Inflammatory macrophage treated with lipopolysaccharide for 4 hours (primary cell): ENCODE measurements around the gene SNAP91.

ENCODE experiments used
- DNase-seq: peaks from one replicate; pipeline ENCODE4 v3.0.0-alpha.2; 2020

The SNAP91 gene

DNA sequence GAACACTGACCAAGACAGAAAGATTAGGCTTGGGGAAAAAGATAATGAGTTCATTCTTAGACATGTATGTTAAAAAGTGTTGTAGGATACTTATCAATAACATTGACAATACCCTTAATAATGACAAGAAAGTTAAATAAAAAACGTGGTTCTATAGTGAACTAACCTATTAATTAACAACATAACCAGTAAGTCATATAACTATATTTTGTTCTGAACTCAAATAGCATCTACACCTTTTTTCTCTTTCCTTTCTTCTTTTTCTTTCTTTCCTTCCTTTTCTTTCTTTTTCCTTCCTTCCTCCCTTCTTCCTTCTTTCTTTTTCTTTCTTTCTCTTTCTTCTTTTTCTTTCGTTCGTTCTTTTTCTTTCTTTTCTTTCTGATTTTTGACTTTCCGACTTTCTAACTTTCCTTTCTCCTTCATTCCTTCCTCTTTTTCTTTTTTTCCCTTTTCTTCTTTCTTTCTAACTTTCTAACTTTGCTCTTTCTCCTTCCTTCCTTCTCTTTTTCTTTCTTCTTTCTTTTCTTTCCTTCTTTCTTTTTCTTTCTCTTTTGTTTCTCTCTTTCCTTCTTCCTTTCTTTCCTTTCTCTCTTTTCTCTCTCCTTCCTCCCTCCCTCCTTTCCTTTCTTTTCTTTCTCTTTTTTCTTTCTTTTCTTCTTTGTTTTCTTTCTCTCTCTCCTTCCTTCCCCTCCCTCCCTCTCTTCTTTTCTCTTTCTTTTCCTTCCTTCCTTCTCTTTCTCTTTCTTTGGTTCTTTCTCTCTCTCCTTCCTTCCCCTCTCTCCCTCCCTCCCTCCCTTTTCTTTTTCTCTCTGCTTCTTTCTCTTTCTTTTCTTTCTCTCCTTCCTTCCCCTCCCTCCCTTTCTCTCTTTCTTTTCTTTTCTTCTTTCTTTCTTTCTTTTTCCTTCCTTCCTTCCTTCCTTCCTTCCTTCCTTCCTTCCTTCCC is 172.0 kb downstream of the SNAP91 start:
- no peak for DNase-seq

DNA sequence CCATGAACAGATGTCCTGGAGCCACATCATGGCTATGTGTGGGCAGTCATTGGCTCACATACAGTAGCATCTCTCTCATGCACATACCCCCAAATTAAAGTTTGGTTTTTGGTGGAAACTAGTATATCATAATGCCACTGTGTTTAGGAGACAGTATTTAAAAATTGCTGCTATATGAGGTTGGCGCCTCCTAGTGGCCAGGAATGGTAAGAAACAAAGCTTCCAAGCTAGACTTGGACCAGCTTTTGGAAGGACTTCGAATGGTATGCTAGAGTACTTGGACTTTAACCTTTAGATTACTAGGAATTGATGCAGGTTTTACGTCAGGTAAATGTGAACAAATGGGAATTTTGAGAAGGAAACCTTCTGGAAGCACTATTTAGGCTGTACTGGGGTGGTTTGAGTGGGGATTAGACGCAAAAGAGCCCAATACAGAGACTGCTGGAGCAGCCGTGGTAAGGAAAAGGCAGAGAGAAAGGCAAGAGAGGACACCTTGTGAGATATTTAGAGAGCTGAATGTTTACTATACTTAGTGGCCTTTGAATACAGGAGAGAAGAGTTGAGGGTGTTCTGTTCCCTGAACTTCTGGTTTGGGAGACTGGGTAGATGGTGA is 172.8 kb downstream of the SNAP91 start:
- DNase-seq: peak; percentile 60

DNA sequence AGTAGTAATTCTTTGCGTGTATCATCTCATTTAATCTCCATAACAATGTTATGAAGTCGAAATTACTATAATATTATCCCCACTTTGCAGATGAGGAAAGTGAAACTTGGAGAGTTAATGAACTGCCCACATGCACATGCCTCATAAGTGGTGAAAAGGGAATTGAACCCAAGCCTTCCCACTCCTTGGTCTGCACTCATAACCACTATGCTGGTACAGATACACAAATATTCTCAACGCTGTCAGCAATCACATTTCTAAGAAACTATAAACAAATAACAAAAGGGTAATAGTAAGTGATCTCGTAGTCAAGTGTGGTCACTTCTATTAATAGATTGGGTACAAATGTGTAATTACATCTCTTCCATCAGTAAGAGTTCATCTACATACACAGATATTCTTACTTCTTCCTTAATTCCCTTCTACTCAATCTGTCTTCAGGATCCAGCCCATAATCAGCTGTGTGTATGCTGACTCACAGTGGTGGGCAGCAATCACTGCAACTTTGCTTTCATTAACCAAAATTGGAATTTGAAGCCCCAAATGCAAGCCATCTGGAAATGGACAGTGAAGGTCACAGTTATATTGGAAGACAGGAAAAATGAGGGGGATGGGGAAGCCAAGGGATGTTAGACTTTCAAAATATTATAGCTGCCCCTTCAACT is 190.0 kb downstream of the SNAP91 start:
- DNase-seq: peak; percentile 64

DNA sequence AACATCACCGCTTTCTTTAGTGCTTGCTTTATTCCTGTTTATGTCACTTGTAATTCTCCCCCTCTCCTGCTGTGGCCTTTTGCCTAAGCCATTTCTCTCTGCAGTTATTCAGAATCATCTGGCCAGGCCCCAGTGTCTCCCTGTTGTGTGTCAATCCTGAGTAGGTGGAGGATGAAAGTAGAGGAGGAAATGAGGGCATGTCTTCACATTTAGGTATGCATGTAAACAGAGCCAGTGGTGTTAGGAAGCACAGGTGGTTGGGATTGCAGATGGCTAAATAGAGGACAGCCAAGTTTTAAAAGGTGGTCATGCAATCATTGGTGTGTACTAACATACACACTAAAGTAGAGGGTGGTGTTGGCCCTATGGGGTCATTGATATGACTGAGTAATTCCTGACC is 191.4 kb downstream of the SNAP91 start:
- peak; percentile 21 for DNase-seq

DNA sequence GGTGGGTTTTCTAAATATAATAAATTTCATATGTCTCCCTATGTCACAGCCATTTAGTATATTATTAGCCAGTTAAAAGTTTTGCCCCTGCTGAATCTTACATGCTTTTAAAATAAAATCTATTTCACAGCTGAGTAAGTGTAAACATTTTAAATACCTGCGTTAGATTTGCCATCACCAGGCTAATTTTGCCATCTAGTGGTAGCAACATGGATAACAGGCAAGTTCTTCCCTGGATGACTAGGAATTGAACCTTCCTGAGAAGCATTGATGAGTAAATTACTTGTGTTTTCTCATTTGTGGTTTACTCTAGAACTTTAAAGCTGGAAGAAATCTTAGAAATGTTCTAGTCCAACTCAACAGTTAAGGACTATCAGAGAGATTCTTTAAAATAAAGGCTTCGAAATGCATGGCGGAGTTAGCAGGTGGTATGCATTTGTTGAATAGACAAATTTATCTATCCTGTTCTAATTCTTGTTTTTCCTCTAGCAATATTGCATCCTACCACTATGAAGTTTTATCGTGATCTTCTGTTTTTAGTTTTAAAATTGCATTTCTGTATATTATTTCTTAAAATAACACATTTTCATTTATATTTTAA is 193.9 kb downstream of the SNAP91 start:
- peak; percentile 55 for DNase-seq

DNA sequence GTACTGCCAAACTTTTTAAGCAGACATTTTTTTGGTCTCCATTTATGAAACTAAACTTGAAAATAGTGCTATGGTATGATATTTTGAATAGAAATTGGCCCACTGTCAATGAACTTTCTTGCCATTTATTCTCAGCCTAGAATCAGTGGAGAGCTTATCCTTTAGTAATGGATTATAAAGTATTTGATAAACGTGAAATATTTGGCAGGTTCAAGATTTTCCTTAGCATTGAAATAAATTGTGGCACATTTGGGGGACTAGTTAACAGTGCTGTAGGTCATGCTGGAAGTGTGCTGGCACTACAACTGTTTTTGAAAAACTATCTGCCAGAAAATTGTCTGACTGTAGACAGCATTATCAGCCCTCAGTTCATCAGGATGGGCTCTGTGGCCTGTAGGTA is 194.4 kb downstream of the SNAP91 start:
- DNase-seq: no peak

DNA sequence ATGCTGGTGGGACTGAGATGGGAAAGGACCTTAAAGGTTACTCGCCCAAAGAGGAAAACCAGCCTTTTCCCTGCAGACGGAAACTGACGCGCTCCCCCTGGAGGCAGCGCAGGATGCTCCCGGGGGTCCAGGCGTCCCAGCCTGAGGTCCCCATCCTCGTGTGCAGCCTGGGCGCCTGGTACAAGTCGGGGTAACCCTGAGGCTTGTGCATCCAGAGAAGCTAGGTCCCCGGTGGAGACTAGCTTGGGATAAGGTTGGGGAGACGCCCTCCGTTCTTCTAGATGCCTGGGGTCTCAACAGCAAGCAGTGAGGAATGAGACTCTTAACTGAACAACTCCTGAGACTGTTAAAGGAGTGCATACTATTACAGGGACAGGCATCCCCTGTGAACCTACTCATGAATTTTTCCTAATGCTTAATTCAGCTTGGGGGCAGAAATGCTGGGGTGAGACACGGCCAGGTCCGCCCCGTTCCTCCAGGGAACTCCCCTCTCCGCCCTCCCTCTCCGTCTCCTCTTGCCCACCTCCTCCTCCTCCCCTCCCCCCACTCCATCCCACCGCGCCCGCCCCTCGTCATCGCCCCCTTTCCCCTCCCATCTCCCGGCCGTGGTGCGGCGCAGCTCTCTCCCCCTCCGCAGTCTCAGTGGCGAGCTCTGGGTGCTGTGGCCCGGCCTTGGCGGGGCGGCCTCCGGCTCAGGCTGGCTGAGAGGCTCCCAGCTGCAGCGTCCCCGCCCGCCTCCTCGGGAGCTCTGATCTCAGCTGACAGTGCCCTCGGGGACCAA is 196.8 kb downstream of the SNAP91 start, which contains the start of gene PRSS35:
Gene PRSS35 (plus strand): TSS at position 634 of the 781 bp plus-strand sequence. CDS start 10,908 bp downstream, outside the sequence.
- DNase-seq: peak; percentile 27

DNA sequence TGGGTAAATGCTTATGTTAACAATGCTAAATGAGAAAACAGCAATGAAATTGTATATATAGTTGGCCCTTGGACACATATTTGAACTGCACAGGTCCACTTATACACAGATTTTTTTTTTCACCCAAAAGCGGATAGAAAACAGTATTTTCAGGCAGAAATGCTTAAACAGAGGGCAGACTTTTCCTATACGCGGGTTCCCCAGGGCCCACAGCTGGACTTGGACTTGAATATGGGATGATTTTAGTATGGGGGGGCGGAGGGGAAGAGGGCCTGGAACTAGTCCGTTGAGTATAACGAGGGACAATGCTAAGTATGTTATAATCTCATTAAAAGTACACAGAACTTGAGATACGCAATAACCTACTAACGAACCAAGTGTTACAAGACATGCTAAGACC is 197.6 kb downstream of the SNAP91 start:
- DNase-seq: no peak

DNA sequence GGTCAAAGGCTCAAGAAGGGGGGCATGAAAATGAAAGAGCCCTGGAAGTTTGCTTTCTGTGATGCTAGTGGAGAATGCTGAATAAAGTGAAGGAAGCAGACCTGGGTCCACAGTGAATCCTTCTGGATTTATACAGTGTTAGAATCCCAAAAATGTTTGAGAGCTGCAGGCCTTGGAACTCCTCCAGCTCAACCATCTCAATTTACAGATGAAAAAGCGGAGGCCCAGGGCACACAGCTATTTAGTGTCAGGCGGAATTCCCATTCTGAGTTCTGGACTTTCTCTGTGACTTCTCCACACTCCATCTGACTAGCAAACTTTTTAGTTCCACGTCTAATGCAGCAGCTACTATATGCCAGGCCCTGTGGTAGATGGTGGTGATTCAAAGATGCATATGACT is 198.1 kb downstream of the SNAP91 start:
- DNase-seq: no peak

DNA sequence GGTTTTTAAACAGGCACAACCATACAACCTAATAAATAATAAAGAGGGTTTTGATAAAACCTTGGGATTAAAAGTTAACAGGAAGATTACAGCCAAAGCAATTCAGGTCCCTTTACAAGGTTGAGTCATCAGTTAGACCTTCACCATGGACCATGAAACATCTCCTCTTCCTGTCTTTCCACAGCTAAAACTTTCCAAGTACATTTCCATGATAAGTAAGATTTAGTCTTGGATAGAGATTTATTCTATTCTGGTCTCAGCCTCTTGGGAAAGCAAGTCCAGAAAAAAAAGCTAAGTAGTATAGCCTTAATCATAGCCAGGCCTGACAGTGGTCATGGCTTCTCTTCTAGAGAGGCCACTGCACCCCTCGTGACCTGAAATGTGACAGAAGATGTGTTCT is 199.5 kb downstream of the SNAP91 start:
- no peak for DNase-seq

DNA sequence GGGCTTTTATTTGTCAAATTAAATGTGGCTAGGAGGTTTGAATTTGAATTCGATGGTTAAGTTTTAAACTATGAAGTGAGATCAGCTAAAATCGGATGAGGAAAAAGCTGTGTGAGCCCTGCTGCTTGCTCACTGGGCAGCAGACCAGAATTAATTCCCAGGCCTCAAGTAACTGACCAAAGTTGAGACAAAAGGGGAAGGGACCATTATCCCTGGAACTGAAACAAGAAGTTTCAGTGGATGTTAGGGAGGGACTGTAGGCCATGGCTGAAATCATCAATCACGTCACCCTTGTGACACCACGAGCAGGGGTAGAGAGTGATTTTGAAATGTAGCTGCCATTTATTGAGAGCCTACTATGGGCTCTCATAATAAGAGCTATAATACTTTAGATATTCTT is 203.5 kb downstream of the SNAP91 start:
- DNase-seq: peak; percentile 94
